ENCODE data around the gene MARVELD1.
A peak's percentile ranks its signal among the peaks of the same experiment; 100 is the strongest.

DNA sequence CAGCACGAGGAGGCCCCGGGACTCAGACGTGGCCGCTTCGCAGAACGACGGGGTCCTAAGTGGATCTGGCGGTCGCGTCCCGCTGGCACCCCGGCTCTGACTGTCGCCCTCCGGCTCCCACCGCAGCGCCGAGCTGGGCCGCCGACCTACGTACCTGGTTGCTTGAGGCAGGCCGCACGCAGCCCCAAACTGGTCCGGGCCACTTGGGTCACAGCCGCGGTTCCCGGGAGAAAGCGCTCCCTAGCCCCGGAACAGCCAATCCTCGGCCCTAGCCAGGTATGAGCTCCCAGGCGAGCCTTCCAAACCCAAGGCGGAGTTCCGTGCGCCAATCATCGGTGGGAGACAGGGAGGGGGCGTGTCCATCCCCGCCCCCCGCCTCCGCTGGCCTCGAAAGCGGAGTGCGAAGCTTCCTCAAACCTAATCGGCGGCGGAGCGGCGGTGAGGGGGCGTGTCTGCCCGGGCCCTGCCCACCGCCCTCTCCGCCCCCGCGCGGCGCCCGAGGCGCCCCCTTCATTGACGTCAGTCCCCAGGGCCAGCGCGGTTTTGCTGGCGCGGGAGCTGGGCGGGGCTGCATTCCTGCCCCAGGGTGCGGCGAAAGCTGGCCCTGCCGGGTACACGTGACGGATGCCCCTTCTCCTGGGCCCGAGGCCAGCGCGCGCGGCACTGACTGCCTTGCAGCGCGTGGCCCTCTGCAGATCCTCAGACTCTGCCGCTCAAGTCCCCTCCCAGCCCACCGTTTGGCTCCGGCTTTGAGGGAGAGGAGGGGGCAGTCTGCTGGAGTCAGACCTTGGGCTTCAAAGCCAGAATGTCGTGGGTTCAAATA lies 26.4 kb upstream of the MARVELD1 start, which contains the start of gene AVPI1:
- TF ChIP-seq CTCF (conservative IDR thresholded peaks at IDR 0.05; ENCODE audit: low read depth in 2 of 2) (no peak), EZH2phosphoT487 (IDR thresholded peaks at IDR 0.05; ENCODE audit: unreplicated experiment) (no peak), EZH2 (IDR thresholded peaks at IDR 0.05; ENCODE audit: low read depth, unreplicated experiment) (no peak), POLR2AphosphoS5 (IDR thresholded peaks at IDR 0.05; ENCODE audit: low read depth) (peak; percentile 72), JUNB (IDR thresholded peaks at IDR 0.05; ENCODE audit: unreplicated experiment) (no peak), CREB1 (CRISPR knock-in tag; IDR thresholded peaks at IDR 0.05; ENCODE audit: low read depth) (peak; percentile 95), ETS1 (IDR thresholded peaks at IDR 0.05) (peak; percentile 37; the same call in 1 of the 2 replicates), STAT1 (IDR thresholded peaks at IDR 0.05; ENCODE audit: unreplicated experiment) (no peak), ZNF114 (CRISPR knock-in tag; IDR thresholded peaks at IDR 0.05) (no peak), NANOG (IDR thresholded peaks at IDR 0.05; ENCODE audit: borderline replicate concordance) (no peak), ZNF331 (CRISPR knock-in tag; IDR thresholded peaks at IDR 0.05; ENCODE audit: low read depth) (no peak)
- TF ChIP-seq, protein P1, sequence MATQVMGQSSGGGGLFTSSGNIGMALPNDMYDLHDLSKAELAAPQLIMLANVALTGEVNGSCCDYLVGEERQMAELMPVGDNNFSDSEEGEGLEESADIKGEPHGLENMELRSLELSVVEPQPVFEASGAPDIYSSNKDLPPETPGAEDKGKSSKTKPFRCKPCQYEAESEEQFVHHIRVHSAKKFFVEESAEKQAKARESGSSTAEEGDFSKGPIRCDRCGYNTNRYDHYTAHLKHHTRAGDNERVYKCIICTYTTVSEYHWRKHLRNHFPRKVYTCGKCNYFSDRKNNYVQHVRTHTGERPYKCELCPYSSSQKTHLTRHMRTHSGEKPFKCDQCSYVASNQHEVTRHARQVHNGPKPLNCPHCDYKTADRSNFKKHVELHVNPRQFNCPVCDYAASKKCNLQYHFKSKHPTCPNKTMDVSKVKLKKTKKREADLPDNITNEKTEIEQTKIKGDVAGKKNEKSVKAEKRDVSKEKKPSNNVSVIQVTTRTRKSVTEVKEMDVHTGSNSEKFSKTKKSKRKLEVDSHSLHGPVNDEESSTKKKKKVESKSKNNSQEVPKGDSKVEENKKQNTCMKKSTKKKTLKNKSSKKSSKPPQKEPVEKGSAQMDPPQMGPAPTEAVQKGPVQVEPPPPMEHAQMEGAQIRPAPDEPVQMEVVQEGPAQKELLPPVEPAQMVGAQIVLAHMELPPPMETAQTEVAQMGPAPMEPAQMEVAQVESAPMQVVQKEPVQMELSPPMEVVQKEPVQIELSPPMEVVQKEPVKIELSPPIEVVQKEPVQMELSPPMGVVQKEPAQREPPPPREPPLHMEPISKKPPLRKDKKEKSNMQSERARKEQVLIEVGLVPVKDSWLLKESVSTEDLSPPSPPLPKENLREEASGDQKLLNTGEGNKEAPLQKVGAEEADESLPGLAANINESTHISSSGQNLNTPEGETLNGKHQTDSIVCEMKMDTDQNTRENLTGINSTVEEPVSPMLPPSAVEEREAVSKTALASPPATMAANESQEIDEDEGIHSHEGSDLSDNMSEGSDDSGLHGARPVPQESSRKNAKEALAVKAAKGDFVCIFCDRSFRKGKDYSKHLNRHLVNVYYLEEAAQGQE (IDR thresholded peaks at IDR 0.05; ENCODE audit: unreplicated experiment) = no peak
- TF ChIP-seq, protein P2, sequence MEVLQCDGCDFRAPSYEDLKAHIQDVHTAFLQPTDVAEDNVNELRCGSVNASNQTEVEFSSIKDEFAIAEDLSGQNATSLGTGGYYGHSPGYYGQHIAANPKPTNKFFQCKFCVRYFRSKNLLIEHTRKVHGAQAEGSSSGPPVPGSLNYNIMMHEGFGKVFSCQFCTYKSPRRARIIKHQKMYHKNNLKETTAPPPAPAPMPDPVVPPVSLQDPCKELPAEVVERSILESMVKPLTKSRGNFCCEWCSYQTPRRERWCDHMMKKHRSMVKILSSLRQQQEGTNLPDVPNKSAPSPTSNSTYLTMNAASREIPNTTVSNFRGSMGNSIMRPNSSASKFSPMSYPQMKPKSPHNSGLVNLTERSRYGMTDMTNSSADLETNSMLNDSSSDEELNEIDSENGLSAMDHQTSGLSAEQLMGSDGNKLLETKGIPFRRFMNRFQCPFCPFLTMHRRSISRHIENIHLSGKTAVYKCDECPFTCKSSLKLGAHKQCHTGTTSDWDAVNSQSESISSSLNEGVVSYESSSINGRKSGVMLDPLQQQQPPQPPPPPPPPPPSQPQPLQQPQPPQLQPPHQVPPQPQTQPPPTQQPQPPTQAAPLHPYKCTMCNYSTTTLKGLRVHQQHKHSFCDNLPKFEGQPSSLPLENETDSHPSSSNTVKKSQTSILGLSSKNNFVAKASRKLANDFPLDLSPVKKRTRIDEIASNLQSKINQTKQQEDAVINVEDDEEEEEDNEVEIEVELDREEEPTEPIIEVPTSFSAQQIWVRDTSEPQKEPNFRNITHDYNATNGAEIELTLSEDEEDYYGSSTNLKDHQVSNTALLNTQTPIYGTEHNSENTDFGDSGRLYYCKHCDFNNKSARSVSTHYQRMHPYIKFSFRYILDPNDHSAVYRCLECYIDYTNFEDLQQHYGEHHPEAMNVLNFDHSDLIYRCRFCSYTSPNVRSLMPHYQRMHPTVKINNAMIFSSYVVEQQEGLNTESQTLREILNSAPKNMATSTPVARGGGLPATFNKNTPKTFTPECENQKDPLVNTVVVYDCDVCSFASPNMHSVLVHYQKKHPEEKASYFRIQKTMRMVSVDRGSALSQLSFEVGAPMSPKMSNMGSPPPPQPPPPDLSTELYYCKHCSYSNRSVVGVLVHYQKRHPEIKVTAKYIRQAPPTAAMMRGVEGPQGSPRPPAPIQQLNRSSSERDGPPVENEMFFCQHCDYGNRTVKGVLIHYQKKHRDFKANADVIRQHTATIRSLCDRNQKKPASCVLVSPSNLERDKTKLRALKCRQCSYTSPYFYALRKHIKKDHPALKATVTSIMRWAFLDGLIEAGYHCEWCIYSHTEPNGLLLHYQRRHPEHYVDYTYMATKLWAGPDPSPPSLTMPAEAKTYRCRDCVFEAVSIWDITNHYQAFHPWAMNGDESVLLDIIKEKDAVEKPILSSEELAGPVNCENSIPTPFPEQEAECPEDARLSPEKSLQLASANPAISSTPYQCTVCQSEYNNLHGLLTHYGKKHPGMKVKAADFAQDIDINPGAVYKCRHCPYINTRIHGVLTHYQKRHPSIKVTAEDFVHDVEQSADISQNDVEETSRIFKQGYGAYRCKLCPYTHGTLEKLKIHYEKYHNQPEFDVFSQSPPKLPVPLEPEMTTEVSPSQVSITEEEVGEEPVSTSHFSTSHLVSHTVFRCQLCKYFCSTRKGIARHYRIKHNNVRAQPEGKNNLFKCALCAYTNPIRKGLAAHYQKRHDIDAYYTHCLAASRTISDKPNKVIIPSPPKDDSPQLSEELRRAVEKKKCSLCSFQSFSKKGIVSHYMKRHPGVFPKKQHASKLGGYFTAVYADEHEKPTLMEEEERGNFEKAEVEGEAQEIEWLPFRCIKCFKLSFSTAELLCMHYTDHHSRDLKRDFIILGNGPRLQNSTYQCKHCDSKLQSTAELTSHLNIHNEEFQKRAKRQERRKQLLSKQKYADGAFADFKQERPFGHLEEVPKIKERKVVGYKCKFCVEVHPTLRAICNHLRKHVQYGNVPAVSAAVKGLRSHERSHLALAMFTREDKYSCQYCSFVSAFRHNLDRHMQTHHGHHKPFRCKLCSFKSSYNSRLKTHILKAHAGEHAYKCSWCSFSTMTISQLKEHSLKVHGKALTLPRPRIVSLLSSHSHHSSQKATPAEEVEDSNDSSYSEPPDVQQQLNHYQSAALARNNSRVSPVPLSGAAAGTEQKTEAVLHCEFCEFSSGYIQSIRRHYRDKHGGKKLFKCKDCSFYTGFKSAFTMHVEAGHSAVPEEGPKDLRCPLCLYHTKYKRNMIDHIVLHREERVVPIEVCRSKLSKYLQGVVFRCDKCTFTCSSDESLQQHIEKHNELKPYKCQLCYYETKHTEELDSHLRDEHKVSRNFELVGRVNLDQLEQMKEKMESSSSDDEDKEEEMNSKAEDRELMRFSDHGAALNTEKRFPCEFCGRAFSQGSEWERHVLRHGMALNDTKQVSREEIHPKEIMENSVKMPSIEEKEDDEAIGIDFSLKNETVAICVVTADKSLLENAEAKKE (CRISPR knock-in tag; IDR thresholded peaks at IDR 0.05) = no peak
